ENCODE measurements around the gene RXRA.

- no peak for TF ChIP-seq CTCF (IDR thresholded peaks at IDR 0.05)
- no peak for TF ChIP-seq EZH2 (IDR thresholded peaks at IDR 0.05; ENCODE audit: borderline replicate concordance, insufficient read depth, low read depth, low read length, poor library complexity, severe bottlenecking)
Observed at GRCh38 chr9:134339183-134339806, 13.0 kb downstream of the RXRA start.
